ENCODE results near the gene HTR5A.

DNA sequence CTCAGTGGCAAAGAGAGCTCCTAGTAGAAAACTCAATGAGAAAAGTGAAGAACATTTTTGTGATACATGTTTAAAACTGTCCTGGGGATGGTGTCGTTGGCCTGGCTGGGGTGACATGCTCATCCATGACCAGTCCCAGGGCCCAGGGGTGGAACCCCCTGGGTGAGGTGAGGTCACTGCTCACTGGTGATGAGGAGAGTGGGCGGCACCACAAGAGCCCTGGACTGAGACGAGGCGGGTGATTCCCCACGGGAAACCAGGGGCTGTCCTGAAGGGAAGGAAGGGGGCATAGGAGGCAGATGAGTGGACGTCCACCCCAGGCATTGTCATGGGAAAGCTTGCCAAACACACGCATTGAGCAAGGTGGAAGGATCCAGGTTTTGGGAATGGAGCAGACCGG, 54.6 kb downstream of the HTR5A start:
- TF ChIP-seq, protein P1, sequence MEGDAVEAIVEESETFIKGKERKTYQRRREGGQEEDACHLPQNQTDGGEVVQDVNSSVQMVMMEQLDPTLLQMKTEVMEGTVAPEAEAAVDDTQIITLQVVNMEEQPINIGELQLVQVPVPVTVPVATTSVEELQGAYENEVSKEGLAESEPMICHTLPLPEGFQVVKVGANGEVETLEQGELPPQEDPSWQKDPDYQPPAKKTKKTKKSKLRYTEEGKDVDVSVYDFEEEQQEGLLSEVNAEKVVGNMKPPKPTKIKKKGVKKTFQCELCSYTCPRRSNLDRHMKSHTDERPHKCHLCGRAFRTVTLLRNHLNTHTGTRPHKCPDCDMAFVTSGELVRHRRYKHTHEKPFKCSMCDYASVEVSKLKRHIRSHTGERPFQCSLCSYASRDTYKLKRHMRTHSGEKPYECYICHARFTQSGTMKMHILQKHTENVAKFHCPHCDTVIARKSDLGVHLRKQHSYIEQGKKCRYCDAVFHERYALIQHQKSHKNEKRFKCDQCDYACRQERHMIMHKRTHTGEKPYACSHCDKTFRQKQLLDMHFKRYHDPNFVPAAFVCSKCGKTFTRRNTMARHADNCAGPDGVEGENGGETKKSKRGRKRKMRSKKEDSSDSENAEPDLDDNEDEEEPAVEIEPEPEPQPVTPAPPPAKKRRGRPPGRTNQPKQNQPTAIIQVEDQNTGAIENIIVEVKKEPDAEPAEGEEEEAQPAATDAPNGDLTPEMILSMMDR (IDR thresholded peaks at IDR 0.05; ENCODE audit: low read depth, low read length, poor library complexity, severe bottlenecking): no peak
- TF ChIP-seq EZH2phosphoT487 (IDR thresholded peaks at IDR 0.05; ENCODE audit: borderline replicate concordance, low read length): no peak

All from DOHH2 (cell line).